K562 (cell line): ENCODE data around the gene CSTF2T. TPM values are rescaled to one million over a fixed set of nuclear protein-coding genes. Genes with fewer than 3 reads are reported as not detected.

ENCODE experiments used
- CBX1 ChIP-seq: sonication (generic); IDR thresholded peaks from 2 replicates; pipeline ENCODE4 v1.6.1; 2016; ENCODE audit warnings: antibody characterized with exemption, low read depth, mild to moderate bottlenecking
- CXXC5 ChIP-seq: fragments of 250-450 bp; sonication (Bioruptor Pico); IDR thresholded peaks from 2 replicates; pipeline ENCODE4 v1.8.0; 2022; ENCODE audit warnings: inconsistent platforms, mild to moderate bottlenecking, moderate library complexity
- DACH1 ChIP-seq: fragments of 450-650 bp; IDR thresholded peaks from 2 replicates; pipeline ENCODE4 v1.6.1; 2018; ENCODE audit not compliant: partially characterized antibody
- ETV1 ChIP-seq: fragments of 450-650 bp; conservative IDR thresholded peaks from 2 replicates; pipeline ENCODE4 v1.6.1; 2016; ENCODE audit warnings: missing genetic modification characterization, control low read depth, low read depth, missing compliant biosample characterization
- HCFC1 ChIP-seq: IDR thresholded peaks from 2 replicates; pipeline ENCODE4 v1.6.1; 2012; ENCODE audit warnings: low read depth, low read length, improper control_type of control experiment
- HNRNPUL1 ChIP-seq: fragments of 200-400 bp; formaldehyde crosslinking; IDR thresholded peaks from 2 replicates; pipeline ENCODE4 v1.6.1; 2017; ENCODE audit warnings: low read length
- KDM4B ChIP-seq, 2 experiments: fragments of 450-650 bp in 1 of 2; sonication (generic) in 1 of 2; IDR thresholded peaks; 2 replicates each; pipeline ENCODE4 v1.6.1; 2016 to 2017; ENCODE audit warnings: borderline replicate concordance in 2 of 2, antibody characterized with exemption in 1 of 2, low read depth in 1 of 2, mild to moderate bottlenecking in 1 of 2
- KLF13 ChIP-seq: fragments of 450-650 bp; IDR thresholded peaks from 2 replicates; pipeline ENCODE4 v1.6.1; 2016; ENCODE audit warnings: missing genetic modification characterization, low read depth, mild to moderate bottlenecking, missing compliant biosample characterization, moderate library complexity, borderline replicate concordance
- MAX ChIP-seq: sonication (generic); formaldehyde crosslinking; IDR thresholded peaks from 2 replicates; pipeline ENCODE4 v1.9.0; 2022; ENCODE audit warnings: mild to moderate bottlenecking, missing genetic modification reagents
- NFYB ChIP-seq: IDR thresholded peaks from 2 replicates; pipeline ENCODE4 v1.6.1; 2011; ENCODE audit warnings: mild to moderate bottlenecking, moderate library complexity; ENCODE audit not compliant: insufficient read length; ENCODE audit errors: extremely low read depth
- PTBP1 ChIP-seq: fragments of 200-400 bp; formaldehyde crosslinking; IDR thresholded peaks from 2 replicates; pipeline ENCODE4 v1.6.1; 2017; ENCODE audit warnings: low read depth, low read length
- RAD51 ChIP-seq: fragments of 450-650 bp; IDR thresholded peaks from 2 replicates; pipeline ENCODE4 v1.7.1; 2016; ENCODE audit warnings: low read depth, mild to moderate bottlenecking, borderline replicate concordance
- RNF219 ChIP-seq: fragments of 250-450 bp; sonication (Bioruptor Pico); IDR thresholded peaks from 2 replicates; pipeline ENCODE4 v1.5.0; 2022; ENCODE audit warnings: mild to moderate bottlenecking
- ZNF431 ChIP-seq: sonication (generic); formaldehyde crosslinking; IDR thresholded peaks from 2 replicates; pipeline ENCODE4 v1.8.0; 2022; ENCODE audit warnings: mild to moderate bottlenecking, missing genetic modification reagents
- ZNF699 ChIP-seq: fragments of 250-450 bp; sonication (Bioruptor Pico); IDR thresholded peaks from 2 replicates; pipeline ENCODE4 v1.8.0; 2021; ENCODE audit warnings: mild to moderate bottlenecking, moderate library complexity; ENCODE audit not compliant: insufficient replicate concordance
- polyA plus RNA-seq, 8 experiments: library from polyadenylated mRNA; depleted of rRNA in 4 of 8; stranded (reverse) in 5 of 8; unstranded in 3 of 8; fragments of >200 nt; fragmentation: Nextera tagmentation in 2 of 8; fragmentation: Illumina TruSeq in 1 of 8; extraction: Ambion mirVana in 2 of 8; extraction: Trizol in 1 of 8; gene quantifications; 2 replicates each; pipeline versions ENCODE4 v1.2.1 to v1.2.3, GENCODE V29; 2011 to 2014; ENCODE audit warnings: inconsistent platforms in 1 of 8, missing spikeins in 1 of 8
- total RNA-seq, 7 experiments: library from RNA; depleted of rRNA in 6 of 7; stranded (reverse); fragments of >200 nt in 6 of 7; fragmentation: Illumina TruSeq in 2 of 7; extraction: Trizol in 2 of 7; gene quantifications; 2 replicates each; pipeline versions ENCODE4 v1.2.1 to v1.2.3, GENCODE V29; 2011 to 2021; ENCODE audit warnings: low replicate concordance in 1 of 7
- TF ChIP-seq, protein P1 (sequence below), 2 experiments: fragments of 450-650 bp; formaldehyde crosslinking in 1 of 2; IDR thresholded peaks; 2 replicates each; pipeline versions ENCODE4 v1.4.0 to v1.6.1; 2014 to 2020; ENCODE audit warnings: mild to moderate bottlenecking in 2 of 2, borderline replicate concordance in 1 of 2, low read depth in 1 of 2

Gene CSTF2T
- total and polyA plus RNA-seq, 9 of the 15 experiments (the other 6 are each of a cell fraction or from before 2014, with no cell fraction given), result 10.3 to 32.4 (median 24.2) TPM

DNA sequence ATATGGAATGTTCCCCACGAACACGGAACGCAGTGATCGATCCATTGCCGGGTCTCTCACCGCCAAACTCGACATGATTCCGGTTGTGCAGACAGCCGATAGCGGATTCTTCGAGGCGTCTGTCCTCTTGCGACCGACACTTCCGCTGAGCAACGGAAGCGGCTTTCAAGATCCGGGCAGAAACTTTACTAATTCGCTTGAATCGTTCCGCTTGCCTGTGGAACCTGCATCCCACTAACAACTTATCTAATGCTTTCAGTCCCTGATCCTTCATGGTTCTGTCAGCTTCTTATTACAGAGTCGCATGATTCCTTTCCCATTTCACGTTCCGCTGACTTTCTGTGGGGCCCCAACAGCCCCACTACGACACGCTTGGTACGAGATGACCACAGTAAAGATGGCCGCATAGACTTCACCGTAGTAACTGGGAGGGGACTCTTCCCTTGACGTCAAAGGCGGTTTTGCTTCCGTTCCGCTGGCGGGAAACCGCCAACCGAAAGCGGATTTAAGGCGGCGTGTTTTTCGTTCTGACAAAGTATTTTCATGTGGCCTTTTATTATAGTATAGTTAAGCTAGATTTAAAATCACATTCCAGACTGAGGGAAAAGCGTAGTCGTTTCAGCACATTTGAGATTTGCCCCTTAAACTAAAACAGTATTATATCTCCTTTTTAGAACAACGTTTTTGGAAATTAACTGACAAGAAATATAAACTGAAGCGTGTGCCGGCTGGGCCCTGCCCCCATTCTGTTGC, at the start of gene CSTF2T (continued):
- TF ChIP-seq, protein P1, sequence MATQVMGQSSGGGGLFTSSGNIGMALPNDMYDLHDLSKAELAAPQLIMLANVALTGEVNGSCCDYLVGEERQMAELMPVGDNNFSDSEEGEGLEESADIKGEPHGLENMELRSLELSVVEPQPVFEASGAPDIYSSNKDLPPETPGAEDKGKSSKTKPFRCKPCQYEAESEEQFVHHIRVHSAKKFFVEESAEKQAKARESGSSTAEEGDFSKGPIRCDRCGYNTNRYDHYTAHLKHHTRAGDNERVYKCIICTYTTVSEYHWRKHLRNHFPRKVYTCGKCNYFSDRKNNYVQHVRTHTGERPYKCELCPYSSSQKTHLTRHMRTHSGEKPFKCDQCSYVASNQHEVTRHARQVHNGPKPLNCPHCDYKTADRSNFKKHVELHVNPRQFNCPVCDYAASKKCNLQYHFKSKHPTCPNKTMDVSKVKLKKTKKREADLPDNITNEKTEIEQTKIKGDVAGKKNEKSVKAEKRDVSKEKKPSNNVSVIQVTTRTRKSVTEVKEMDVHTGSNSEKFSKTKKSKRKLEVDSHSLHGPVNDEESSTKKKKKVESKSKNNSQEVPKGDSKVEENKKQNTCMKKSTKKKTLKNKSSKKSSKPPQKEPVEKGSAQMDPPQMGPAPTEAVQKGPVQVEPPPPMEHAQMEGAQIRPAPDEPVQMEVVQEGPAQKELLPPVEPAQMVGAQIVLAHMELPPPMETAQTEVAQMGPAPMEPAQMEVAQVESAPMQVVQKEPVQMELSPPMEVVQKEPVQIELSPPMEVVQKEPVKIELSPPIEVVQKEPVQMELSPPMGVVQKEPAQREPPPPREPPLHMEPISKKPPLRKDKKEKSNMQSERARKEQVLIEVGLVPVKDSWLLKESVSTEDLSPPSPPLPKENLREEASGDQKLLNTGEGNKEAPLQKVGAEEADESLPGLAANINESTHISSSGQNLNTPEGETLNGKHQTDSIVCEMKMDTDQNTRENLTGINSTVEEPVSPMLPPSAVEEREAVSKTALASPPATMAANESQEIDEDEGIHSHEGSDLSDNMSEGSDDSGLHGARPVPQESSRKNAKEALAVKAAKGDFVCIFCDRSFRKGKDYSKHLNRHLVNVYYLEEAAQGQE (IDR thresholded peaks at IDR 0.05; ENCODE audit: borderline replicate concordance), result peak; percentile 20; the same call in 1 of the 2 replicates
- TF ChIP-seq, protein P1 (CRISPR knock-in tag; IDR thresholded peaks at IDR 0.05; ENCODE audit: low read depth), result peak; percentile 63; the same call in 1 of the 2 replicates
- TF ChIP-seq DACH1 (no peak), ZNF699 (CRISPR knock-in tag) (no peak), KLF13 (tag) (peak; percentile 36; the same call in 1 of the 2 replicates), CXXC5 (CRISPR knock-in tag) (peak; percentile 90), HCFC1 (peak; percentile 89), PTBP1 (no peak), HNRNPUL1 (no peak), MAX (CRISPR knock-in tag) (peak; percentile 92), KDM4B (IDR thresholded peaks at IDR 0.05; ENCODE audit: borderline replicate concordance in 2 of 2, low read depth in 1 of 2) (peak in 1 of 2 experiments; percentile 97; a peak in 2 of 4 replicates), RNF219 (CRISPR knock-in tag) (0 out of 2 replicates have a peak, but pooled peaks have one; percentile 5), CBX1 (peak; percentile 53; the same call in 1 of the 2 replicates), RAD51 (peak; percentile 9; the same call in 1 of the 2 replicates), ETV1 (tag) (peak; percentile 93), ZNF431 (CRISPR knock-in tag) (peak; percentile 89), NFYB (no peak)
